Stimulated activated CD4-positive, alpha-beta T cell treated with anti-CD3 and anti-CD28 coated beads, Interleukin-4, amount 100 ng/mL, for 1 hour (primary cell): Measurements from ENCODE around the gene OLFM3.

Source experiments
- DNase-seq: peaks from one replicate; pipeline ENCODE4 v3.0.0-alpha.2; 2020

Gene OLFM3

GRCh38 chr1:101843160-101843559 lies 153.6 kb downstream of the OLFM3 start:
- DNase-seq: no peak

- DNase-seq: no peak
These were observed 154.9 kb downstream of the OLFM3 start for GRCh38 chr1:101841824-101842223.

GRCh38 chr1:101835988-101836387 lies 160.7 kb downstream of the OLFM3 start:
- DNase-seq: no peak

GRCh38 chr1:101833312-101833711 lies 163.4 kb downstream of the OLFM3 start:
- DNase-seq: no peak

- DNase-seq: no peak
These were observed 170.3 kb downstream of the OLFM3 start for GRCh38 chr1:101826416-101826815.

GRCh38 chr1:101820071-101820470 lies 176.7 kb downstream of the OLFM3 start:
- no peak for DNase-seq

GRCh38 chr1:101816262-101816661 lies 180.5 kb downstream of the OLFM3 start:
- no peak for DNase-seq

GRCh38 chr1:101798417-101798816 lies 198.3 kb downstream of the OLFM3 start:
- DNase-seq: no peak

- DNase-seq: no peak
These were observed 199.0 kb downstream of the OLFM3 start for GRCh38 chr1:101797722-101798121.

GRCh38 chr1:101781201-101781831 lies 215.4 kb downstream of the OLFM3 start:
- DNase-seq: no peak

- no peak for DNase-seq
These were observed 227.2 kb downstream of the OLFM3 start for GRCh38 chr1:101769520-101769919.

- DNase-seq: no peak
These were observed 238.7 kb downstream of the OLFM3 start for GRCh38 chr1:101757985-101758384.

GRCh38 chr1:101756411-101756810 lies 240.3 kb downstream of the OLFM3 start:
- no peak for DNase-seq
